Hepatocyte (in vitro differentiated cells): Measurements from ENCODE around the gene PTN.

Experiments used
- CTCF ChIP-seq: fragments of 200-600 bp; sonication (generic); IDR thresholded peaks from 2 replicates; pipeline ENCODE4 v1.5.1; 2016; ENCODE audit warnings: antibody characterized with exemption, mild to moderate bottlenecking; ENCODE audit not compliant: poor library complexity
- EZH2 ChIP-seq: fragments of 200-600 bp; sonication (generic); IDR thresholded peaks from 2 replicates; pipeline ENCODE4 v1.6.1; 2016; ENCODE audit warnings: antibody characterized with exemption, mild to moderate bottlenecking, borderline replicate concordance

GRCh38 chr7:137287651-137288258 lies 55.8 kb downstream of the PTN start:
- peak; percentile 37 for TF ChIP-seq CTCF
- TF ChIP-seq EZH2, result no peak
